GM18508 (cell line): ENCODE results near the gene MSL2.
"Not testable (repeated sequence)": the region's sequence is repeated elsewhere in the genome, so short reads cannot be mapped to it uniquely, and the experiment has no call there.

Experiments
- ATAC-seq: cut with Tn5 transposase; IDR thresholded peaks from one replicate; pipeline ENCODE4 v1.9.1; 2021; ENCODE audit warnings: moderate number of reproducible peaks; ENCODE audit not compliant: insufficient read depth, unreplicated experiment

MSL2 gene

GRCh38 chr3:136149667-136150066, 46.5 kb downstream of the MSL2 start:
- no peak for ATAC-seq

GRCh38 chr3:136146981-136147729, 49.0 kb downstream of the MSL2 start:
- ATAC-seq: no peak

DNA sequence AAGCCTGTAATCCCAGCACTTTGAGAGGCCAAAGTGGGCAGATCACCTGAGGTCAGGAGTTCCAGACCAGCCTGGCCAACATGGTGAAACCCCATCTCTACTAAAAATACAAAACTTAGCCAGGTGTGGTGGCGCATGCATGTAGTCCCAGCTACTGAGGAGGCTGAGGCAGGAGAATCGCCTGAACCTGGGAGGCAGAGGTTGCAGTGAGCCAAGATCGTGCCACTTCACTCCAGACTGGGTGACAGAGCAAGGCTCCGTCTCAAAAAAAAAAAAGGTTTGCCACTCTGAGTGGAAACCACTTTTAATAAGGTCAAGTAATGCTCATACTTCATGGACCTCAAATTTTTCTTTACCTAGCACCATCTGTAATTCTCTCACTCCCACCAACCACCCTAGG, 51.7 kb downstream of the MSL2 start:
- not testable (repeated sequence) for ATAC-seq

DNA sequence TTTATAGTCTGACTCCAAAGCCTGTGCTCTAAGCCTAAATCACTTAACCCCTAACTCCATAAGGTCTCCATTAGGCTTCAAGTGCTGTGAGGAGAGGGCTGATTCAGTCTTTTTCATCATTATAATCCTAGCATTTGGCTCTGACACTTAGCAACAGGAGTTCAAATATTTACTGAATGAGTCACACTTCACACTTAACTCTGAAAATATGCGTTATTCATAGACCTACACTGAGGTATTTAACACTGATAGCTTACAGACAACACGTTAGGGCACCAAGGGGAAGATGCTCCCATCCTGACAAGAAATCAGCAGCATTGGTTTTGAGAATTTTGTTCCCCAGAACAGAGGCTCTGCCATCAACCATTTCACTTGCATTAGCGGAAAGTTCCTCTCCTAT, 53.5 kb downstream of the MSL2 start:
- no peak for ATAC-seq

DNA sequence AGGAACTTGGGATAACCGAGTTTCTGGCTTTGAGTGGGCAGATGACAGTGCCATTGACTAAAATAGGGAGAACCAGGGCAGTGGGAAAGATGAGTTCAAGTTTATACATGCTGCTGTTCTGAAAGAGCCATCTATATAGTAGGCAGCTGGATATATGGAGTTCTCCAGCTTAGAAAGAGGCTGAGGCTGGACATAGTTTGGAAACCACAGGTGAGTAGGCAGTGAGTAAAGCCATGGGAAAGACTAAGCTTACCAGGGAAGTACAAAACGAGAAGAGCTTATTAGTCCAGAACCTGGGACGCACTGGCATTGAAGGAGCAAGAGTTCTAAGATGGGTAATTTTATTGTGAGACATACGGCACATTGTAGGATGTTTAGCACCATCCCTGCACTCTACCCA, 54.2 kb downstream of the MSL2 start:
- no peak for ATAC-seq

GRCh38 chr3:136141291-136141785, 54.8 kb downstream of the MSL2 start:
- ATAC-seq: no peak

DNA sequence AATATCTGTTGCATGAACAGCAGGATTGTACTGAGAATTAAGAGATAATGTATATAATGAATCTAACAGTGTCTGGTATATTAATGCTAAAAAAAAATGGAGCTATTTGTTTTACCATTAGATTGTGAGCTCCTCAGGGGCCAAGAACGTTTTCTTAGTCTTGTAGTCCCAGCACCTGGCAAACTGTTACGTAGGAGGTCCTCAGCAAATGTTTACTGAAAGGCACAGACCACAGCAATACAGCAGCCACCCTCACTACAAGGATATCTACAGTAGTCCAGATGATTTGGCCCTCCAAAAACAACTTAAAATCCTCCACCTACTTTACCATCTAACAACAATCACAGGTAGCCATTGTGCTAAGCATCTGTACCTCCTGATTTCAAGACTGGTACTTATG, 59.7 kb downstream of the MSL2 start:
- ATAC-seq: no peak

DNA sequence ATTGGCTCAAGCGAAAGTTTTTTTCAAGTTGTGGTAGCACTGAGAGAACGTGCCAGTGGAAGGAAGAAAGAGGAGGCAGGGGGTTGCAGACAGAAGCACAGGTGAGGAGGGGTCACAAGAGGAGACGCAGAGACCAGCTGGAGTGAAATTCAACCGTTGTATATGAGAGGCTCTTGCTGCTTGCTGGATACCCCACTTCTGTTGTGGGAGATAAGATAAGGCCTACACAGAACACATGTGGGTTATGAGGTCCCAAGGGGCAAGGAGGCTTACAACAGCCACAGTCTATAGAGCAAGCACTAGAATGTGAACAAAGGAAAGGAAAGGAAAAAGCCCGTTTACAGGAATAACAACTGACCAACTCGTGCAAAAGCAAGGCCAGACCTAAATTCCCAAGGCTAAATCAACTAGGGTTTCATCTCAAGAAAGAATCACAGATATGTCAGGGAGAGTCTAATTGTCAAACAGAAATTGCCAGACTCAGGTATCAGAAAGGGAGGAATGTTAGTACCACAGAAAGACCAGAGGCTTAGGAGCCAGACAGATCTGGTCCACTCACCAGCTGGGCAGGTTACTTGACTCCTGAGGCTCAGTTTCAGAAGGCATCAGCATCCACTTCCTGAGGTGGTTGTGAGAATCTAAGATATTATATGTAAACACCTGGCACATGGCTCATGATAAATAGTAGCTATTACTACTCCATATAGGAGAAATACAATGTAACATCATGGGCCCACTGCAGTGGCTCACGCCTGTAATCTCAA, 60.9 kb downstream of the MSL2 start:
- ATAC-seq: no peak

DNA sequence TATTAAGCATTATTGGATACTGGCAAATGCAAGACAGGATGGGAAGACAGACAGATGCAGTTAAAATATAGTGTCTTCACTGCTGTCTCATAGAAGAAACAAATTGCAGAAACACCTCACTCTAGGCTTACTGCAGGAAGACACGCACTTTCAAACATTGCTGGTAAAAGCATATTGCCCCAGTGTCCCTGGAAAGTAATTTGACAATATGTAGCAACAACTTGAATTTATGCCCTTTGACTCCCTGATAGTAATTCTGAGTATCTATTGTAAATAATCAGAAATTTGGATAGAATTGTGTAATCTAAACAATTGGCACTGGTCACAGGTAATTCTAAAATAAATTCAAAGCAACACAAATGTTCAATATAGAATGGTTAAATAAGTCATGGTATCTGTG, 62.0 kb downstream of the MSL2 start:
- ATAC-seq: no peak

GRCh38 chr3:136131647-136132046, 64.5 kb downstream of the MSL2 start:
- ATAC-seq: not testable (repeated sequence)

DNA sequence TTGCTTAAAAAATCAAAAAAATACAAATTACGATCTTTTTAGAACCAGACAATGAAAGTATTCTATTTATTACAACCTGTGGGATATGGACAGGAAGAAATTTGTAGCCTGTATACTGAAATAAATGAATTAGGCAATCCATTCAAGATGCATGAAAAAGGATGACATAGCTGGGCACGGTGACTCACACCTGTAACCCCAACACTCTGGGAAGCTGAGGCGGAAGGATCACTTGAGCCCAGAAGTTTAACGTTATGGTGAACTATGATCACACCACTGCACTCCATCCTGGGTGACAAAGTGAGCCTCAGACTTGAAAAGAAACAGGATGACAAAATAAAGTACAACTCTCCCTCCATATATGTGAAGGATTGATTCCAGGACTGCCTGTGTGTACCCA, 74.1 kb downstream of the MSL2 start:
- no peak for ATAC-seq

GRCh38 chr3:136120373-136121348, 75.5 kb downstream of the MSL2 start:
- no peak for ATAC-seq

DNA sequence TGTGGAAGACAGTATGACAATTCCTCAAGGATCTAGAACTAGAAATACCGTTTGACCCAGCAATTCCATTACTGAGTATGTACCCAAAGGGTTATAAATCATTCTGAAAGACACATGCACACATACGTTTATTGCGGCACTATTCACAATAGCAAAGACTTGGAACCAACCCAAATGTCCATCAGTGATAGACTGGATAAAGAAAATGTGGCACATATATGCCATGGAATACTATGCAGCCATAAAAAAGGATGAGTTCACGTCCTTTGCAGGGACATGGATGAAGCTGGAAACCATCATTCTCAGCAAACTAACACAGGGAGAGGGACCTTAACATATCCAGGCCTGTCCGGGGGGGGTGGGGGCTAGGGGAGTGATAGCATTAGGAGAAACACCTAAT, 76.4 kb downstream of the MSL2 start:
- ATAC-seq: not testable (repeated sequence)

GRCh38 chr3:136119332-136119731, 76.8 kb downstream of the MSL2 start:
- not testable (repeated sequence) for ATAC-seq

- no peak for ATAC-seq
Observed at GRCh38 chr3:136114421-136114820, 81.7 kb downstream of the MSL2 start.

GRCh38 chr3:136110481-136110880, 85.7 kb downstream of the MSL2 start:
- ATAC-seq: no peak

- ATAC-seq: peak; percentile 97
Observed at GRCh38 chr3:136109499-136109898, 86.6 kb downstream of the MSL2 start.

DNA sequence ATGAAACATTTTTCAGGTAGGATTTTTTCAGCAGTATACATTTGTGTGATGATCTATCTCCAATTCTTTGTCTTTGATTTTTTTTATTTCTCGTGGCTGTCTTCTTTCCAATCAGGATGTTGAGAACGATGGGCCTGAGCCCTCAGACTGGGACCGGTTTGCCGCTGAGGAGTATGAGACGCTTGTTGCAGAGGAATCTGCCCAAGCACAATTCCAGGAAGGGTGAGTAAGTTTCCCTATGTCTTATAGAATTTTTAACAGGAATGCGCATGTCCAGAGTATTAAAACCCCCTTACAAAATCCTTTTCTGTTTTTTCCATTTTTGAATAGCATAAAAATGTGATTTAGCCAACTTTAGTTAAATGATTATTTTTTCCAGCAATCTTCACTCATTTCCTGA, 90.0 kb downstream of the MSL2 start:
- ATAC-seq: no peak

GRCh38 chr3:136105044-136105443, 91.1 kb downstream of the MSL2 start:
- no peak for ATAC-seq
